BJ (cell line): ENCODE results near the gene DNAJB12. TPM values are rescaled to one million over a fixed set of nuclear protein-coding genes. Genes with fewer than 3 reads are reported as not detected.

ENCODE experiments used
- CTCF ChIA-PET: fragments of 350-600 bp; formaldehyde crosslinking; extraction: SDS; loops from one replicate; lab custom pipeline; 2021; ENCODE audit warnings: antibody characterized with exemption, inconsistent platforms; lab: Yijun Ruan, JAX
- POLR2A ChIA-PET: fragments of 300-600 bp; sonication (Branson Sonifier 250); formaldehyde crosslinking; extraction: SDS; loops from one replicate; lab custom pipeline; 2021; ENCODE audit warnings: antibody characterized with exemption; lab: Charles Lee
- DNase-seq: peaks from one replicate; pipeline ENCODE4 v3.0.0-alpha.2; 2011; ENCODE audit warnings: low read depth
- H3K27me3 ChIP-seq: 2 replicates; pipeline ENCODE4 v1.6.0; 2011; ENCODE audit warnings: low read length; ENCODE audit not compliant: control insufficient read depth, insufficient read depth
- H3K36me3 ChIP-seq: 2 replicates; pipeline ENCODE4 v1.5.1; 2011; ENCODE audit warnings: low read length; ENCODE audit not compliant: control insufficient read depth, insufficient read depth
- H3K4me3 ChIP-seq: 2 replicates; pipeline ENCODE4 v1.5.1; 2011; ENCODE audit warnings: low read depth, mild to moderate bottlenecking, control low read depth, low read length
- polyA plus RNA-seq: library from polyadenylated mRNA; depleted of rRNA; stranded (reverse); fragments of >200 nt; gene quantifications from 2 replicates; pipeline ENCODE4 v1.2.3, GENCODE V29; 2011
- TF ChIP-seq, protein P1 (sequence below): IDR thresholded peaks from 2 replicates; pipeline ENCODE4 v1.5.1; 2011; ENCODE audit warnings: low read depth, mild to moderate bottlenecking, control low read depth, inconsistent platforms, low read length, moderate library complexity; ENCODE audit not compliant: insufficient read depth

DNAJB12 gene
- polyA plus RNA-seq, 1 experiment, result 38.8 TPM

DNA sequence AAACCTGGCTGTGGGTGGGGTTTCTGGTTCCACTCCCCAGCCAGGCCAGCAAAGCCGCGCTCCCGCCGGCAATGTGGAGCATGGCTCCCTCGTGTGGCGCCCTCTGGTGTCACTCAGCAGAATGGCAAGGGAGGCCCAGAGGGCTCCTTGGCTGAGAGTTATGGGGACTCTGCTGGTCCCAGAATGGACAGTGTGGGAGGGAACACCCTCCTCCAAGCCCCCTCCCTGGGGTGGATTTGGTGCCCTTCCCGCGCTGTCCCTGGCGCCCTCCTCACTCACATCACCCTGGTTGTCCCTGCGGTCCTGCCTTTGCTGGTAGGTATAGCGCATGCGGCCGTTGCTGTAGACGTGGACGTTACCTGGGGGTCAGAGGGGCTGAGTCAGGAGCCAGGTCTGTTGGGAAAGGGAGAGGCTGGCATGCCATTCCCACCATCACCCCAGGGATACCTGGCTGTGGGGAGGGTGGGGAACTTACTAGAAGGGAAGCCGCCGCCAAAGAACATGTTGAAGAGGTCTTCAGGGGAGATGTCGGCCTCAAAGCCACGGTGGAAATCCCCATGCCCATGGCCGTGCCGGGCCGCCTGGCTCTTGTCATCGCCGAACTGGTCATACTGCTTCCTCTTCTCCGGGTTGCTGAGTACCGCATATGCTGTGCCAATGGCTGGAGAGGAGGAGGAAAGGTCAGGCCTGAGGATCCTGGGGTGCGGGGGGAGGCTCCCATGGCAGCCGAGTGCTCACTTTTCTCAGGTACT is 14.0 kb downstream of the DNAJB12 start:
- Histone ChIP-seq H3K27me3 (no peaks in the 10 kb centered on the region), H3K36me3 (peaks cover 28% of the 10 kb centered on the region), H3K4me3 (no peak overlapping the region)
- TF ChIP-seq, protein P1, sequence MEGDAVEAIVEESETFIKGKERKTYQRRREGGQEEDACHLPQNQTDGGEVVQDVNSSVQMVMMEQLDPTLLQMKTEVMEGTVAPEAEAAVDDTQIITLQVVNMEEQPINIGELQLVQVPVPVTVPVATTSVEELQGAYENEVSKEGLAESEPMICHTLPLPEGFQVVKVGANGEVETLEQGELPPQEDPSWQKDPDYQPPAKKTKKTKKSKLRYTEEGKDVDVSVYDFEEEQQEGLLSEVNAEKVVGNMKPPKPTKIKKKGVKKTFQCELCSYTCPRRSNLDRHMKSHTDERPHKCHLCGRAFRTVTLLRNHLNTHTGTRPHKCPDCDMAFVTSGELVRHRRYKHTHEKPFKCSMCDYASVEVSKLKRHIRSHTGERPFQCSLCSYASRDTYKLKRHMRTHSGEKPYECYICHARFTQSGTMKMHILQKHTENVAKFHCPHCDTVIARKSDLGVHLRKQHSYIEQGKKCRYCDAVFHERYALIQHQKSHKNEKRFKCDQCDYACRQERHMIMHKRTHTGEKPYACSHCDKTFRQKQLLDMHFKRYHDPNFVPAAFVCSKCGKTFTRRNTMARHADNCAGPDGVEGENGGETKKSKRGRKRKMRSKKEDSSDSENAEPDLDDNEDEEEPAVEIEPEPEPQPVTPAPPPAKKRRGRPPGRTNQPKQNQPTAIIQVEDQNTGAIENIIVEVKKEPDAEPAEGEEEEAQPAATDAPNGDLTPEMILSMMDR, result peak; percentile 98
- ChIA-PET POLR2A (interaction anchor here (0.6 kb wide), 1 partner anchor 56 kb away, joined by 3 read pairs; no protein-coding TSS in a partner anchor), CTCF (interaction anchor here (0.6 to 2.8 kb wide), 16 partner anchors 8 to 272 kb away, joined by 3 to 9 read pairs (median 4); no protein-coding TSS in a partner anchor)
- DNase-seq, result no peak

DNA sequence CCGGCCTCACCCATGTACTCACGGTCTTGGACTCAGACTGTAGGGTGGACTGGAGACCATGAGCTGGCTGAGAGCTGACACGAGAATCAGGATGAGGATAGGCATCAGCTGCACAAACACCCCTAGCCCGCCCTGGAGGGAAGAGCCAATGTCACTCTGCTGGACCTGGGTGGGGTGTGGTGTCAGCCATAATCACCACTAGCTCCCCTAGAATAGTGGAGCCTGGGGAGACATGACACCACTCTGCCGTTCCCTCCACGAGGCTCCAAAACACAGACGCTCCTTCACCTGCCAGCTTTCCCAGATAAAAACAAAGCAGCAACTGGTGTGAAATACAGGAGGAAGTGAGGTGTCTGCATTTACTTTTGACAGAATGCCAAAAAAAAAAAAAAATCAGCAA is 16.5 kb downstream of the DNAJB12 start:
- DNase-seq, result no peak
- Histone ChIP-seq H3K4me3 (no peak overlapping the region), H3K27me3 (no peaks in the 10 kb centered on the region), H3K36me3 (peaks cover 30% of the 10 kb centered on the region)
- TF ChIP-seq, protein P1, result no peak
- ChIA-PET POLR2A (no interaction called here), CTCF (interaction anchor here (1.1 to 2.6 kb wide), 13 partner anchors 12 to 499 kb away, joined by 3 to 22 read pairs (median 7); no protein-coding TSS in a partner anchor)

DNA sequence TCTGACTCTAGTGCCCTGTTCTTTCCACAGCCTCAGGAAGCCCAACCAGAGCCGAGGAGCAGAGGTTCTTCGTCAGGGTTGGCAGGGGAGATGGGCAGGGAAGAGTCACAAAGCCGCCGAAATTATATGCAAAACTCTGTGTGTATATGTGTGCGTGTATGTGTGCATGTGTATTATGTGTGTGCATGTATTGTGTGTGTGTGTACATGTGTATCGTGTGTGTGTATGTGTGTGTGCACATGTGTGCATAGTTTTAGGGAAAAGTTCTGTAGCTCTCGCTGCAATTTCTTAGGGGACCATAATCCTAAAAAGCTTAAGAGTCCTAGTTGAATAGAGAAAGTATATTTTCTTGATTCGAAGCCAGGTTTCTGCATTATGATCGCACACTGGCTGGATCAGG is 17.0 kb downstream of the DNAJB12 start:
- no peak overlapping the region for H3K4me3 ChIP-seq
- CTCF ChIA-PET, result interaction anchor here (0.6 to 2.6 kb wide), 31 partner anchors 10 to 500 kb away, joined by 3 to 22 read pairs (median 5); partner anchors contain the start of genes DDIT4 and DNAJB12
- no peak for DNase-seq
- no peaks in the 10 kb centered on the region for H3K27me3 ChIP-seq
- POLR2A ChIA-PET, result no interaction called here
- TF ChIP-seq, protein P1, result no peak
- H3K36me3 ChIP-seq, result peaks cover 28% of the 10 kb centered on the region

DNA sequence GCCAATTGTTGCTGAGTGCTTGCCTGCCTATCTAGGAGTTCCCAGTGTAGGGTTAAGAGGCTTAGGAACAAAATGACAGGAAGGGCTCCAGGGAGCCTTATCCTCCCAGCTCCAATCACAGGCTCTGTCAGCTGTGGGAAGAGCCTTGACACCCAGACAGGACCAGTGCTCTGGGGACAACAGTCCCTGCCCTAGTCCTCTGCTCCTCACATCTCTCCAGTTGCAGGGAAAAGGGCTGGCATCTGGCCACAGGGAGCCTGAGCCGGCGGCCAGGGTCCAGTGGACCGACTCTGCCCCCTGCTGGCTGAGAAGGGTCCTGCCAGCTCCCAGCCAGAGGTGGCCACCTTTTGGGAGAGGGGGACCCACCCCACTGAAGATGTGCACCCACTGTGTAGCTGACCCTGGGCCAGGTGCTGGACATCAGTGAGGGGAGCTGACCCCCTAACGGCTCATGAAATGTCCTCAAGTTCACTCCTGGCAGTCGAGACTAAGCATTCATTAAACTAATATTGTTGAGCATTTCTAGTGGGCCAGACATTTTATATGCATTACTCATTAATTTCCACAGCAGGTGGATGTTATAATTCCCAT is 17.6 kb downstream of the DNAJB12 start:
- Histone ChIP-seq H3K4me3 (no peak overlapping the region), H3K36me3 (peaks cover 25% of the 10 kb centered on the region), H3K27me3 (no peaks in the 10 kb centered on the region)
- CTCF ChIA-PET, result interaction anchor here (0.6 to 2.6 kb wide), 31 partner anchors 10 to 432 kb away, joined by 3 to 22 read pairs (median 5); partner anchors contain the start of genes DDIT4 and DNAJB12
- TF ChIP-seq, protein P1, result peak; percentile 95
- POLR2A ChIA-PET, result no interaction called here
- no peak for DNase-seq
